ENCODE measurements around the gene PCYT2. TPM values are rescaled to one million over a fixed set of nuclear protein-coding genes. Genes with fewer than 3 reads are reported as not detected.

The PCYT2 gene
- total and polyA plus RNA-seq, 9 of the 15 experiments (the other 6 are each of a cell fraction or from before 2014, with no cell fraction given): 0.92 to 134 (median 82.5) TPM

GRCh38 chr17:81860756-81861568, 50.2 kb downstream of the PCYT2 start (continued):
- peak; percentile 95 for TF ChIP-seq JUND (IDR thresholded peaks at IDR 0.05; ENCODE audit: borderline replicate concordance, low read depth, low read length)
- peak; percentile 94; the same call in 2 of the 3 replicates for TF ChIP-seq JUND (tag; IDR thresholded peaks at IDR 0.05; ENCODE audit: borderline replicate concordance, low read depth, low read length)
- no peak for TF ChIP-seq MTA2 (IDR thresholded peaks at IDR 0.05; ENCODE audit: low read depth)
- TF ChIP-seq, protein P1, sequence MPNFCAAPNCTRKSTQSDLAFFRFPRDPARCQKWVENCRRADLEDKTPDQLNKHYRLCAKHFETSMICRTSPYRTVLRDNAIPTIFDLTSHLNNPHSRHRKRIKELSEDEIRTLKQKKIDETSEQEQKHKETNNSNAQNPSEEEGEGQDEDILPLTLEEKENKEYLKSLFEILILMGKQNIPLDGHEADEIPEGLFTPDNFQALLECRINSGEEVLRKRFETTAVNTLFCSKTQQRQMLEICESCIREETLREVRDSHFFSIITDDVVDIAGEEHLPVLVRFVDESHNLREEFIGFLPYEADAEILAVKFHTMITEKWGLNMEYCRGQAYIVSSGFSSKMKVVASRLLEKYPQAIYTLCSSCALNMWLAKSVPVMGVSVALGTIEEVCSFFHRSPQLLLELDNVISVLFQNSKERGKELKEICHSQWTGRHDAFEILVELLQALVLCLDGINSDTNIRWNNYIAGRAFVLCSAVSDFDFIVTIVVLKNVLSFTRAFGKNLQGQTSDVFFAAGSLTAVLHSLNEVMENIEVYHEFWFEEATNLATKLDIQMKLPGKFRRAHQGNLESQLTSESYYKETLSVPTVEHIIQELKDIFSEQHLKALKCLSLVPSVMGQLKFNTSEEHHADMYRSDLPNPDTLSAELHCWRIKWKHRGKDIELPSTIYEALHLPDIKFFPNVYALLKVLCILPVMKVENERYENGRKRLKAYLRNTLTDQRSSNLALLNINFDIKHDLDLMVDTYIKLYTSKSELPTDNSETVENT (CRISPR knock-in tag; IDR thresholded peaks at IDR 0.05): no peak; the same call in 1 of the 2 replicates
- peak; percentile 64 for TF ChIP-seq POLR2AphosphoS5 (IDR thresholded peaks at IDR 0.05; ENCODE audit: control insufficient read depth, insufficient read depth, low read depth, low read length)
- no peak for TF ChIP-seq NR3C1 (CRISPR knock-in tag; IDR thresholded peaks at IDR 0.05)
- TF ChIP-seq KAT8 (IDR thresholded peaks at IDR 0.05; ENCODE audit: low read depth): no peak
- peak; percentile 69 for TF ChIP-seq TBP (optimal IDR thresholded peaks at IDR 0.05; ENCODE audit: low read depth, low read length)
- TF ChIP-seq TCFL5 (CRISPR knock-in tag; conservative IDR thresholded peaks at IDR 0.05): peak; percentile 78
- TF ChIP-seq ERF (CRISPR knock-in tag; IDR thresholded peaks at IDR 0.05): peak; percentile 96
- TF ChIP-seq HDAC6 (IDR thresholded peaks at IDR 0.05; ENCODE audit: low read depth, low read length): no peak
- TF ChIP-seq PHB (CRISPR knock-in tag; IDR thresholded peaks at IDR 0.05): no peak
- no peak for TF ChIP-seq SREBF2 (CRISPR knock-in tag; IDR thresholded peaks at IDR 0.05)
- no peak for TF ChIP-seq RBM34 (IDR thresholded peaks at IDR 0.05; ENCODE audit: borderline replicate concordance, insufficient read depth, low read length)
- TF ChIP-seq ATF7 (IDR thresholded peaks at IDR 0.05): peak; percentile 98
- TF ChIP-seq, protein P2, sequence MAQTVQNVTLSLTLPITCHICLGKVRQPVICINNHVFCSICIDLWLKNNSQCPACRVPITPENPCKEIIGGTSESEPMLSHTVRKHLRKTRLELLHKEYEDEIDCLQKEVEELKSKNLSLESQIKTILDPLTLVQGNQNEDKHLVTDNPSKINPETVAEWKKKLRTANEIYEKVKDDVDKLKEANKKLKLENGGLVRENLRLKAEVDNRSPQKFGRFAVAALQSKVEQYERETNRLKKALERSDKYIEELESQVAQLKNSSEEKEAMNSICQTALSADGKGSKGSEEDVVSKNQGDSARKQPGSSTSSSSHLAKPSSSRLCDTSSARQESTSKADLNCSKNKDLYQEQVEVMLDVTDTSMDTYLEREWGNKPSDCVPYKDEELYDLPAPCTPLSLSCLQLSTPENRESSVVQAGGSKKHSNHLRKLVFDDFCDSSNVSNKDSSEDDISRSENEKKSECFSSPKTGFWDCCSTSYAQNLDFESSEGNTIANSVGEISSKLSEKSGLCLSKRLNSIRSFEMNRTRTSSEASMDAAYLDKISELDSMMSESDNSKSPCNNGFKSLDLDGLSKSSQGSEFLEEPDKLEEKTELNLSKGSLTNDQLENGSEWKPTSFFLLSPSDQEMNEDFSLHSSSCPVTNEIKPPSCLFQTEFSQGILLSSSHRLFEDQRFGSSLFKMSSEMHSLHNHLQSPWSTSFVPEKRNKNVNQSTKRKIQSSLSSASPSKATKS (CRISPR knock-in tag; IDR thresholded peaks at IDR 0.05): no peak
- no peak for TF ChIP-seq CCAR2 (IDR thresholded peaks at IDR 0.05; ENCODE audit: low read depth, low read length)
- TF ChIP-seq, protein P3, sequence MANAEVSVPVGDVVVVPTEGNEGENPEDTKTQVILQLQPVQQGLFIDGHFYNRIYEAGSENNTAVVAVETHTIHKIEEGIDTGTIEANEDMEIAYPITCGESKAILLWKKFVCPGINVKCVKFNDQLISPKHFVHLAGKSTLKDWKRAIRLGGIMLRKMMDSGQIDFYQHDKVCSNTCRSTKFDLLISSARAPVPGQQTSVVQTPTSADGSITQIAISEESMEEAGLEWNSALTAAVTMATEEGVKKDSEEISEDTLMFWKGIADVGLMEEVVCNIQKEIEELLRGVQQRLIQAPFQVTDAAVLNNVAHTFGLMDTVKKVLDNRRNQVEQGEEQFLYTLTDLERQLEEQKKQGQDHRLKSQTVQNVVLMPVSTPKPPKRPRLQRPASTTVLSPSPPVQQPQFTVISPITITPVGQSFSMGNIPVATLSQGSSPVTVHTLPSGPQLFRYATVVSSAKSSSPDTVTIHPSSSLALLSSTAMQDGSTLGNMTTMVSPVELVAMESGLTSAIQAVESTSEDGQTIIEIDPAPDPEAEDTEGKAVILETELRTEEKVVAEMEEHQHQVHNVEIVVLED (CRISPR knock-in tag; IDR thresholded peaks at IDR 0.05): peak; percentile 82
- TF ChIP-seq EHMT2 (IDR thresholded peaks at IDR 0.05): no peak
- no peak for TF ChIP-seq ID3 (CRISPR knock-in tag; IDR thresholded peaks at IDR 0.05)
- no peak for TF ChIP-seq ID3 (tag; IDR thresholded peaks at IDR 0.05)
